Neural progenitor cell (in vitro differentiated cells): ENCODE results near the gene ELOVL2. TPM values are rescaled to one million over a fixed set of nuclear protein-coding genes. Genes with fewer than 3 reads are reported as not detected.

Experiments used
- DNase-seq: peaks from one replicate; pipeline ENCODE4 v3.0.0-alpha.2; 2016; ENCODE audit warnings: low spot score
- H2AFZ ChIP-seq: fragments of 200-600 bp; sonication (generic); replicated peaks from 2 replicates; pipeline ENCODE4 v1.6.1; 2016; ENCODE audit warnings: antibody characterized with exemption
- H3F3A ChIP-seq: fragments of 200-600 bp; sonication (generic); 2 replicates; pipeline ENCODE4 v1.6.1; 2016; ENCODE audit warnings: antibody characterized with exemption, low read depth
- H3K27ac ChIP-seq: fragments of 200-600 bp; sonication (generic); 2 replicates; pipeline ENCODE4 v1.5.1; 2016; ENCODE audit warnings: mild to moderate bottlenecking
- H3K27me3 ChIP-seq: fragments of 200-600 bp; sonication (generic); 2 replicates; pipeline ENCODE4 v1.6.1; 2016; ENCODE audit warnings: mild to moderate bottlenecking, moderate library complexity
- H3K36me3 ChIP-seq: fragments of 200-600 bp; sonication (generic); 2 replicates; pipeline ENCODE4 v1.5.1; 2016
- H3K4me1 ChIP-seq: fragments of 200-600 bp; sonication (generic); 2 replicates; pipeline ENCODE4 v1.6.1; 2016; ENCODE audit warnings: mixed run types
- H3K4me2 ChIP-seq: fragments of 200-600 bp; sonication (generic); 2 replicates; pipeline ENCODE4 v1.6.1; 2016
- H3K4me3 ChIP-seq: fragments of 200-600 bp; sonication (generic); 2 replicates; pipeline ENCODE4 v1.5.1; 2016
- H3K79me2 ChIP-seq: fragments of 200-600 bp; sonication (generic); 2 replicates; pipeline ENCODE4 v1.6.1; 2016; ENCODE audit warnings: low read depth
- H3K9ac ChIP-seq: fragments of 200-600 bp; sonication (generic); 2 replicates; pipeline ENCODE4 v1.6.1; 2016
- H3K9me3 ChIP-seq: fragments of 200-600 bp; sonication (generic); 2 replicates; pipeline ENCODE4 v1.5.1; 2016; ENCODE audit warnings: low read depth
- H4K20me1 ChIP-seq: fragments of 200-600 bp; sonication (generic); 2 replicates; pipeline ENCODE4 v1.6.1; 2016; ENCODE audit warnings: low read depth
- H3K27ac Mint-ChIP-seq: 3 replicates; pipeline ENCODE4 v1.8.0; 2021; ENCODE audit warnings: mixed read lengths
- H3K27me3 Mint-ChIP-seq: 2 replicates; pipeline ENCODE4 v1.8.0; 2022; ENCODE audit warnings: low read depth, mild to moderate bottlenecking, inconsistent platforms, moderate library complexity, mixed read lengths; ENCODE audit not compliant: insufficient read depth
- H3K36me3 Mint-ChIP-seq: 3 replicates; pipeline ENCODE4 v1.8.0; 2021; ENCODE audit warnings: mixed read lengths
- H3K4me1 Mint-ChIP-seq: 3 replicates; pipeline ENCODE4 v1.8.0; 2021; ENCODE audit warnings: mixed read lengths
- H3K4me3 Mint-ChIP-seq: 3 replicates; pipeline ENCODE4 v1.8.0; 2021; ENCODE audit warnings: mild to moderate bottlenecking, moderate library complexity, mixed read lengths
- H3K9me3 Mint-ChIP-seq: 3 replicates; pipeline ENCODE4 v1.8.0; 2020; ENCODE audit warnings: mixed read lengths
- EZH2 ChIP-seq: fragments of 200-600 bp; sonication (generic); IDR thresholded peaks from 2 replicates; pipeline ENCODE4 v1.6.1; 2017; ENCODE audit warnings: antibody characterized with exemption, mild to moderate bottlenecking, moderate library complexity
- EZH2phosphoT487 ChIP-seq: fragments of 200-600 bp; sonication (generic); IDR thresholded peaks from 2 replicates; pipeline ENCODE4 v1.6.1; 2017; ENCODE audit warnings: antibody characterized with exemption
- total RNA-seq: library from RNA; depleted of rRNA; stranded (reverse); fragments of >200 nt; gene quantifications from 2 replicates; pipeline ENCODE4 v1.2.3, GENCODE V29; 2015; ENCODE audit warnings: low replicate concordance
- TF ChIP-seq, protein P1 (sequence below): fragments of 200-600 bp; sonication (generic); IDR thresholded peaks from 2 replicates; pipeline ENCODE4 v1.5.1; 2017; ENCODE audit warnings: antibody characterized with exemption, mild to moderate bottlenecking

Gene ELOVL2
- total RNA-seq, 1 donor from 2014 or later = 9.1 TPM

DNA sequence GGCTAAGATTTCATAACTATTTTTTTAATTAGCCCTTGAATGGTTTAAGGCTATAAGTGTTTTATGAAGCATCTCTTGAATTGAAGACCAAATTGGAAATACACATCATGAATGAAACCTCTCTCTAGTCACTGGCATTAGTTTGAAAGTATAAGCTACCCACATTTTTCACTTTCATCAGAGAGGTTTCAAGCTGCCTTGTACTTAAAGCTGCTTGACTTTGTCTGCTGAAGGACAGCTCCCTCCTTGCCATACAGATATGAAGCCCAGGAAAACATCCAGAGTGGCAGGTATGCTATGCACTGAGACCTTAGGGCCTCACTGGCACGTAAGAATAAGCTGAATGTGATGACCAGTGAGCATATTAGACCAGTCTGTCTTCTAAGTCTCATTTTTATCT is 62.7 kb downstream of the ELOVL2 start:
- H3K36me3 Mint-ChIP-seq = peaks cover 5% of the 10 kb centered on the region
- Histone ChIP-seq H3F3A (peaks cover 3% of the 10 kb centered on the region), H3K4me2 (no peak overlapping the region), H3K36me3 (no peaks in the 10 kb centered on the region), H3K27ac (no peak overlapping the region), H3K4me1 (peaks cover 12% of the 10 kb centered on the region), H2AFZ (no peak overlapping the region), H3K79me2 (no peaks in the 10 kb centered on the region), H3K4me3 (no peak overlapping the region), H3K9ac (no peak overlapping the region), H3K9me3 (no peaks in the 10 kb centered on the region), H3K27me3 (no peaks in the 10 kb centered on the region), H4K20me1 (no peaks in the 10 kb centered on the region)
- TF ChIP-seq EZH2phosphoT487 (no peak), EZH2 (no peak)
- TF ChIP-seq, protein P1, sequence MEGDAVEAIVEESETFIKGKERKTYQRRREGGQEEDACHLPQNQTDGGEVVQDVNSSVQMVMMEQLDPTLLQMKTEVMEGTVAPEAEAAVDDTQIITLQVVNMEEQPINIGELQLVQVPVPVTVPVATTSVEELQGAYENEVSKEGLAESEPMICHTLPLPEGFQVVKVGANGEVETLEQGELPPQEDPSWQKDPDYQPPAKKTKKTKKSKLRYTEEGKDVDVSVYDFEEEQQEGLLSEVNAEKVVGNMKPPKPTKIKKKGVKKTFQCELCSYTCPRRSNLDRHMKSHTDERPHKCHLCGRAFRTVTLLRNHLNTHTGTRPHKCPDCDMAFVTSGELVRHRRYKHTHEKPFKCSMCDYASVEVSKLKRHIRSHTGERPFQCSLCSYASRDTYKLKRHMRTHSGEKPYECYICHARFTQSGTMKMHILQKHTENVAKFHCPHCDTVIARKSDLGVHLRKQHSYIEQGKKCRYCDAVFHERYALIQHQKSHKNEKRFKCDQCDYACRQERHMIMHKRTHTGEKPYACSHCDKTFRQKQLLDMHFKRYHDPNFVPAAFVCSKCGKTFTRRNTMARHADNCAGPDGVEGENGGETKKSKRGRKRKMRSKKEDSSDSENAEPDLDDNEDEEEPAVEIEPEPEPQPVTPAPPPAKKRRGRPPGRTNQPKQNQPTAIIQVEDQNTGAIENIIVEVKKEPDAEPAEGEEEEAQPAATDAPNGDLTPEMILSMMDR = no peak
- H3K27ac Mint-ChIP-seq = no peak overlapping the region
- no peak overlapping the region for H3K4me3 Mint-ChIP-seq
- peaks cover 5% of the 10 kb centered on the region for H3K9me3 Mint-ChIP-seq
- DNase-seq = no peak
- H3K4me1 Mint-ChIP-seq = peaks cover 2% of the 10 kb centered on the region
- peaks cover 2% of the 10 kb centered on the region for H3K27me3 Mint-ChIP-seq

DNA sequence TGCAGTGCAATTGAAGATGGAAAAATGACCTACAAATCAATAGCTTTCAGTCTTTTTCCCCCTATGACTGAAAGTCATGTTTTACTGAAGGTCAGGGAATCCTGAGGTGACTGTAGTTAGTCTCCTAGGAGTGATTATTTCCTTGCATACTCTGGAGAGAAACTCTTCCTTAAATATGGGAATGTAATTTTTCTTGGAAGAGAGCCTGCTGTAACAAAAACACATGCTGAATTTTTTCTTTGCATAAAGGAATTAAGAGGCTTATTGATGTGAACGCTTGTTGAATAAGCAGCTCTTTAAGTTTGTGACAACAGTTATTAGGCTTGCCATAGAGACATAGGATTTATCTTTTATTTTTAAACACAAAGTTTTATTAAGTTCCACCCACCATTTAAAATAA is 64.5 kb downstream of the ELOVL2 start:
- no peak overlapping the region for H3K27ac ChIP-seq
- no peak overlapping the region for H2AFZ ChIP-seq
- no peaks in the 10 kb centered on the region for H3K36me3 ChIP-seq
- no peaks in the 10 kb centered on the region for H4K20me1 ChIP-seq
- peaks cover 2% of the 10 kb centered on the region for H3K4me1 Mint-ChIP-seq
- DNase-seq = no peak
- H3K27me3 ChIP-seq = no peaks in the 10 kb centered on the region
- no peaks in the 10 kb centered on the region for H3K9me3 ChIP-seq
- H3K4me3 ChIP-seq = no peak overlapping the region
- peaks cover 3% of the 10 kb centered on the region for H3K36me3 Mint-ChIP-seq
- H3K27me3 Mint-ChIP-seq = peaks cover 2% of the 10 kb centered on the region
- TF ChIP-seq, protein P1 = no peak
- no peak for TF ChIP-seq EZH2phosphoT487
- TF ChIP-seq EZH2 = no peak
- H3K9me3 Mint-ChIP-seq = peaks cover 1% of the 10 kb centered on the region
- peaks cover 12% of the 10 kb centered on the region for H3K4me1 ChIP-seq
- H3K27ac Mint-ChIP-seq = no peak overlapping the region
- no peak overlapping the region for H3K9ac ChIP-seq
- no peak overlapping the region for H3K4me3 Mint-ChIP-seq
- H3K79me2 ChIP-seq = no peaks in the 10 kb centered on the region
- H3F3A ChIP-seq = peaks cover 3% of the 10 kb centered on the region
- H3K4me2 ChIP-seq = no peak overlapping the region

DNA sequence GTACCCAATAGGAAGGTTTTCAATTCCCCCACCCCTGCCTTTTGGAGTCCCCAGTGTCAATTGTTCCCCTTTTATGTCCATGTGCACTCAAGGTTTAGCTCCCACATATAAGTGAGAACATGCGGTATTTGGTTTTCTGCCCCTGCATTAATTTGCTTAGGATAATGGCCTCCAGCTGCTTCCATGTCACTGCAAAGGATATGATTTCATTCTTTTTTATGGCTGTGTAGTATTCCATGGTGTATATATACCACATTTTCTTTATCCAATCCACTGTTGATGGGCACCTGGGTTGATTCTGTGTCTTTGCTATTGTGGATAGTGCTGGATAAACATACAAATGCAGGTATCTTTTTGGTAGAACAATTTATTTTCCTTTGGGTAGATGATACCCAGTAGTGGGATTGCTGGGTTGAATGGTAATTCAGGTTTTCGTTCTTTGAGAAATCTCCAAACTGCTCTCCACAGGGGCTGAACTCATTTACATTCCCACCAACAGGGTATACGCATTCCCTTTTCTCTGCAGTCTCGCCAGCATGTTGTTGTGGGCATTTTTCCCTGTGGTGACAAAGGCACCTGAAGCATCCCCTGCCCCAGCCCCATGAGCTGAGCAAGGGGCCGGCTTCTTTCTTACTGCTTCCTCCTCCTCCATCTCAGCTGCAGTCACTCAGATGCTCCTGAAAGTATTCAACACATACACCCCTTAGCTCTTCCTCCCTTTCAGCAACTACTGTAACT is 66.7 kb downstream of the ELOVL2 start:
- DNase-seq = no peak
- Histone ChIP-seq H3K27me3 (no peaks in the 10 kb centered on the region), H3K4me2 (no peak overlapping the region), H3F3A (peaks cover 3% of the 10 kb centered on the region), H3K9me3 (no peaks in the 10 kb centered on the region), H3K36me3 (no peaks in the 10 kb centered on the region), H3K4me3 (no peak overlapping the region), H3K79me2 (no peaks in the 10 kb centered on the region), H3K27ac (no peak overlapping the region), H4K20me1 (no peaks in the 10 kb centered on the region), H3K4me1 (peaks cover 12% of the 10 kb centered on the region), H3K9ac (no peak overlapping the region), H2AFZ (no peak overlapping the region)
- H3K4me1 Mint-ChIP-seq = peaks cover 2% of the 10 kb centered on the region
- H3K27me3 Mint-ChIP-seq = peaks cover 2% of the 10 kb centered on the region
- TF ChIP-seq EZH2phosphoT487 (no peak), EZH2 (no peak)
- TF ChIP-seq, protein P1 = no peak
- peaks cover 3% of the 10 kb centered on the region for H3K36me3 Mint-ChIP-seq
- no peak overlapping the region for H3K27ac Mint-ChIP-seq
- no peaks in the 10 kb centered on the region for H3K9me3 Mint-ChIP-seq
- no peak overlapping the region for H3K4me3 Mint-ChIP-seq
